PC-9 (cell line): Measurements from ENCODE around the gene TBX3. TPM values are rescaled to one million over a fixed set of nuclear protein-coding genes. Genes with fewer than 3 reads are reported as not detected.
A peak's percentile ranks its signal among the peaks of the same experiment; 100 is the strongest.

Experiments used
- BruUV-seq: library from RNA; stranded (reverse); fragments of 400-500 nt; replicated peaks from 2 replicates; lab custom pipeline; 2021; lab: Mats Ljungman, UMichigan
- CTCF ChIA-PET: fragments of 300-600 bp; sonication (Branson Sonifier 250); formaldehyde crosslinking; loops from one replicate; lab custom pipeline; 2022; ENCODE audit warnings: antibody characterized with exemption; lab: Charles Lee
- POLR2A ChIA-PET: fragments of 300-600 bp; sonication (Branson Sonifier 250); formaldehyde crosslinking; loops from one replicate; lab custom pipeline; 2022; ENCODE audit warnings: antibody characterized with exemption; ENCODE audit not compliant: unreplicated experiment; lab: Charles Lee
- DNase-seq, 2 experiments: peaks; one replicate each; pipeline versions ENCODE4 v3.0.0 to v3.0.0-alpha.2; 2015 to 2022; ENCODE audit warnings: mixed read lengths in 1 of 2
- H2AFZ ChIP-seq: fragments of 200-600 bp; sonication (generic); 2 replicates; pipeline ENCODE4 v1.8.1; 2017; ENCODE audit warnings: antibody characterized with exemption
- H3F3A ChIP-seq: fragments of 200-600 bp; sonication (generic); 2 replicates; pipeline ENCODE4 v1.8.1; 2017; ENCODE audit warnings: antibody characterized with exemption, mild to moderate bottlenecking, low read depth; ENCODE audit not compliant: insufficient read depth
- H3K27ac ChIP-seq: fragments of 200-600 bp; sonication (generic); 2 replicates; pipeline ENCODE4 v1.6.1; 2016; ENCODE audit warnings: mixed run types
- H3K27me3 ChIP-seq: fragments of 200-600 bp; sonication (generic); 2 replicates; pipeline ENCODE4 v1.6.1; 2016; ENCODE audit warnings: low read depth, mixed run types; ENCODE audit not compliant: insufficient read depth
- H3K36me3 ChIP-seq: fragments of 200-600 bp; sonication (generic); 2 replicates; pipeline ENCODE4 v1.6.1; 2016; ENCODE audit warnings: low read depth, mixed run types
- H3K4me1 ChIP-seq: fragments of 200-600 bp; sonication (generic); replicated peaks from 2 replicates; pipeline ENCODE4 v1.6.1; 2016; ENCODE audit warnings: mixed run types; ENCODE audit not compliant: insufficient read depth
- H3K4me2 ChIP-seq: fragments of 200-600 bp; sonication (generic); 2 replicates; pipeline ENCODE4 v1.6.1; 2017; ENCODE audit warnings: mixed run types
- H3K4me3 ChIP-seq: fragments of 200-600 bp; sonication (generic); 2 replicates; pipeline ENCODE4 v1.6.1; 2016; ENCODE audit warnings: mixed run types
- H3K79me2 ChIP-seq: fragments of 200-600 bp; sonication (generic); 2 replicates; pipeline ENCODE4 v1.6.1; 2017; ENCODE audit warnings: low read depth, mixed run types
- H3K9me2 ChIP-seq: fragments of 200-600 bp; sonication (generic); 2 replicates; pipeline ENCODE4 v1.8.1; 2017; ENCODE audit warnings: mild to moderate bottlenecking; ENCODE audit not compliant: insufficient read depth
- H3K9me3 ChIP-seq: fragments of 200-600 bp; sonication (generic); 2 replicates; pipeline ENCODE4 v1.8.1; 2016; ENCODE audit warnings: low read depth; ENCODE audit not compliant: insufficient read depth
- H4K20me1 ChIP-seq: fragments of 200-600 bp; sonication (generic); 2 replicates; pipeline ENCODE4 v1.8.1; 2017; ENCODE audit not compliant: insufficient read depth
- CTCF ChIP-seq: fragments of 200-600 bp; sonication (generic); conservative IDR thresholded peaks from 2 replicates; pipeline ENCODE4 v1.6.1; 2017; ENCODE audit warnings: mixed run types, antibody characterized with exemption, mild to moderate bottlenecking, moderate library complexity
- EZH2 ChIP-seq: fragments of 200-600 bp; sonication (generic); IDR thresholded peaks from 2 replicates; pipeline ENCODE4 v1.8.0; 2017; ENCODE audit warnings: antibody characterized with exemption, low read depth
- intact Hi-C: fragments of 100-400 bp; cut with micrococcal nuclease; formaldehyde crosslinking; loops from one replicate; pipeline ENCODE4 v1.10.0; 2022; ENCODE audit not compliant: unreplicated experiment
- total RNA-seq: library from RNA; stranded (reverse); gene quantifications from 2 replicates; pipeline ENCODE4 v1.2.3, GENCODE V29; 2021

TBX3 gene
- total RNA-seq, 1 experiment from 2014 or later = not detected

GRCh38 chr12:114693059-114693531 lies 9.1 kb upstream of the TBX3 start:
- H3K4me1 ChIP-seq = no peaks in the 10 kb centered on the region
- no peak overlapping the region for H2AFZ ChIP-seq
- TF ChIP-seq CTCF (no peak), EZH2 (no peak)
- peaks cover 97% of the 10 kb centered on the region for H3K27me3 ChIP-seq
- H3K36me3 ChIP-seq = no peaks in the 10 kb centered on the region
- intact Hi-C loops = no loop called here
- no peak overlapping the region for H3K4me3 ChIP-seq
- no peak overlapping the region for H3K27ac ChIP-seq
- H3K4me2 ChIP-seq = peak overlapping the region; percentile 16; the same call in 1 of the 2 replicates
- CTCF ChIA-PET = no interaction called here
- DNase-seq = no peak
- no peaks in the 10 kb centered on the region for H3F3A ChIP-seq
- POLR2A ChIA-PET = no interaction called here
- no peaks in the 10 kb centered on the region for H3K9me2 ChIP-seq
- no peaks in the 10 kb centered on the region for H4K20me1 ChIP-seq
- no TSS peak for BruUV-seq
- no peaks in the 10 kb centered on the region for H3K79me2 ChIP-seq
- H3K9me3 ChIP-seq = no peaks in the 10 kb centered on the region

GRCh38 chr12:114692186-114693058 lies 8.4 kb upstream of the TBX3 start:
- no peaks in the 10 kb centered on the region for H3K9me3 ChIP-seq
- no peaks in the 10 kb centered on the region for H3K36me3 ChIP-seq
- H3K4me1 ChIP-seq = no peaks in the 10 kb centered on the region
- TF ChIP-seq CTCF (no peak), EZH2 (no peak)
- H3K27me3 ChIP-seq = peaks cover 94% of the 10 kb centered on the region
- ChIA-PET POLR2A (no interaction called here), CTCF (no interaction called here)
- H2AFZ ChIP-seq = no peak overlapping the region
- H4K20me1 ChIP-seq = no peaks in the 10 kb centered on the region
- intact Hi-C loops = no loop called here
- H3K4me2 ChIP-seq = peak overlapping the region; percentile 16; the same call in 1 of the 2 replicates
- H3F3A ChIP-seq = no peaks in the 10 kb centered on the region
- H3K79me2 ChIP-seq = no peaks in the 10 kb centered on the region
- H3K27ac ChIP-seq = no peak overlapping the region
- H3K4me3 ChIP-seq = no peak overlapping the region
- no TSS peak for BruUV-seq
- H3K9me2 ChIP-seq = no peaks in the 10 kb centered on the region
- DNase-seq = no peak

GRCh38 chr12:114691763-114692185 lies 7.8 kb upstream of the TBX3 start:
- Histone ChIP-seq H3K9me2 (no peaks in the 10 kb centered on the region), H3K4me2 (no peak overlapping the region), H3K9me3 (no peaks in the 10 kb centered on the region), H3K4me1 (no peaks in the 10 kb centered on the region), H3K79me2 (no peaks in the 10 kb centered on the region), H3K27me3 (peaks cover 94% of the 10 kb centered on the region), H4K20me1 (no peaks in the 10 kb centered on the region), H3K36me3 (no peaks in the 10 kb centered on the region), H3K4me3 (no peak overlapping the region), H2AFZ (no peak overlapping the region), H3F3A (no peaks in the 10 kb centered on the region), H3K27ac (no peak overlapping the region)
- no TSS peak for BruUV-seq
- CTCF ChIA-PET = no interaction called here
- intact Hi-C loops = no loop called here
- POLR2A ChIA-PET = no interaction called here
- TF ChIP-seq CTCF (no peak), EZH2 (no peak)
- DNase-seq = no peak
